GM21737 (cell line): ENCODE measurements around the gene ITPRIP.

Experiments
- ATAC-seq: cut with Tn5 transposase; IDR thresholded peaks from one replicate; pipeline ENCODE4 v1.9.1; 2021; ENCODE audit warnings: mild to moderate bottlenecking, moderate library complexity; ENCODE audit not compliant: unreplicated experiment

The ITPRIP gene

GRCh38 chr10:104342941-104343411, 4.7 kb upstream of the ITPRIP start:
- no peak for ATAC-seq

GRCh38 chr10:104340641-104341040, 2.4 kb upstream of the ITPRIP start:
- no peak for ATAC-seq

- ATAC-seq = no peak
Measured at GRCh38 chr10:104340111-104340526, 1.9 kb upstream of the ITPRIP start.

DNA sequence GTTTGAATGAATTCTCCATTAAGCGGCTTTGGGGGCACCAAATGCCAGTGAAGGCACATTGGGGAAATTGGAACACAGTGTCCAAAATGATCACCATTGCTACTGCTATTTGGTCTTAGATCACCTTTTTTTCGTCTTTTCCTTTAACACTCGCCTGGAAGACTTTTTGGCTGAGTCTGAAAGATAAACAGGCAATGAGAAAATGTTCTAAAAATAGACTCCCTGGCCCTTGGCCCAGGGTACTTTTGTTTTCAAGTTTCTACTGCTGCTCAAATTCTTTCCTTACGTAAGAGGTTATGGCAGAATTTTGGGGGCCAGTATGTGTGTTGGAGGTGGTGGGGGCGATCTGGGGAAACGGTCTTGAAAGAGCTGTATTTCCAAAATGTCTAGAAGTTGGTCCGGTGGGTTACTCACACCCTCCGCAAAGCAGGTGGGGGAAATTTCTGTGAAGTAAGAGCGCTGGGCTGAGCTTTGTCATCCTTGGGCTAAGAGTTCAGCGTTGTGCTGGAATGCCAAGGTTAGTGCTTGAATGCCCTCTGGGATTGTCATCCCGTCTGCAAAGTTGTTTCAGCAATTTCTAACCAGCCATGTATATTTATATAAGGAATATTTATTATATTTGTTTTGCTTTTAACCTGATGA, 1.3 kb upstream of the ITPRIP start:
- no peak for ATAC-seq

- peak; percentile 34 for ATAC-seq
Measured at GRCh38 chr10:104337521-104337984, 712 bp downstream of the ITPRIP start.

DNA sequence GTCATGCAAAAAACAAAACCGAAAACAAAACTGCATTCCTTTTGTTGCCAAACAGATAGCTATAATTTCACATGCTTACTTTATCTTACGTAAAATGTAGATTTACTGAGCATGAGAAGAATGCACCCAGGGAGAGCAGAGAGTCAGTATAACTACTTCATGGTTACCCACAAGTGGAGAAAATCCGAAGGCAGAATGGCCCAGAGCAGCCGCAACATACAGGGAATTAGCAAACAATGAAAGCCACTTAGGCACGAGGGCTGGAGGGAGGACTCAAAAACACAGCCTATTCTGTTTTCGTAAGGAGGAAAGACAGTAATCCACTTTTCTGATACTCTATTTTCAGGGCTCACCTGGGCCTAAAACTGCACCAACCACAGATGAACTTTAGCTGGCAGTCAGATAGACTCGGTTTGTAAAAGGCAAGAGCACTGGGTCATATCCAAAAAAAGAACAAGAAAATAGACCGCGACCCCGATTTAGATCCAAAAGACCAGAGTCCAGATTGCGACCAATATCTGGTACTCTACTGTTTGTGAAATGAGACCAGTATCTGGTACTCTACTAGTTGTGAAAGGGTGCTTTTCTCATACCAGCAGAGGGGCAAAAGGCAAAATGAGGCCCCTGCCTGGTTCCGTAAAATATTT, 1.3 kb downstream of the ITPRIP start:
- peak; percentile 7 for ATAC-seq

DNA sequence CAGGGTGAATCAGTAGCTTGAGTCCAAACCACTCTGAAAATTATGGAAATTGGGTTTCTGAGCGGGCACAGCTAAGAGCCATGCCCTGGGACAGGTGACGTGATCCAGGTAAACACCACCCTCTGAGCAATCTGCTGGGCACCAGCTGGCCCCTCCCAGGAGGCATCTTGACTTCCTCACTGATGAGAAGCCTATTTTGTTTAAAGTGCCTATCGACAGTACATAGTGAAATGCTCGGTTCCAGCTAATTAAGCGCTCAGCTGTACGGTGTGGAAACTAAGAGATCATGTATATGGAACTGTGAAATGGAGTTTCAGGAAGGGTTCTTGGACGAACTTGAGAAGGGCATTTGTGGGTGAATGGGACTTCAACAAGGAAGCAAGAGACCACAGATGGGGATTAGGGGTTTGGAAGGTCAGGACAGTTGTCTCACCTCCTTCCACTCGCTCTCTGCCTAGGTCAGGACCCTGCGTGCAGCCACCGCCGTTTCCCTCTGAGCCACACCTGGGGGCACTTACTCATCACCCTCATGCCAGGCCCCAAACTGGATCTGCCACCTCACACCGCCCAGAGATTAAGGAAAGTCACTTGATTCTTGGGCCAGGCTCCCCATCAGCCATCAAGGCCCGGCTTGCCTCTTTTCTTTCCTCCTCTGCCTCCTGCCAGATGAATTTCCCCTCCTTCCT, 3.2 kb downstream of the ITPRIP start:
- no peak for ATAC-seq

DNA sequence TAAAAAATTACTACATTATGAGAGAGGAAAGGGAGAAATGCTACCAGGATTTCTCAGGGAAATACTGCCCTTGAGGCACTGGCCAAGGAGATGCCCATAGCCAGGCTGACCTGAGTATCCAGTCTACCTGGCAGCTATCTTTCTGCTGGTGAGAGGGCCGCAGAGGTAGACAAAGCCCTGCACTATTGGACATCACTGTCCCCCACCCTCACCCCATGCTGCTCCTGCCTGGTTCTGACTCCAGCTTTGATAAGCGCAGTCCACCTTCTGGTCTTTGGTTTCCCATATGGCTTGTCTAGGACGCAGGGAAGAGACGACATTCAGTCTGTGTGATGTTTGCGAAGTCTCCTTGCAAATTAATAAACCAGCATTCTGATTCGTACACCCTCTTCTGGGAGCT, 3.7 kb downstream of the ITPRIP start:
- ATAC-seq = no peak

- no peak for ATAC-seq
Measured at GRCh38 chr10:104333728-104334373, 4.4 kb downstream of the ITPRIP start.

- ATAC-seq = no peak
Measured at GRCh38 chr10:104333032-104333727, 5.1 kb downstream of the ITPRIP start.

DNA sequence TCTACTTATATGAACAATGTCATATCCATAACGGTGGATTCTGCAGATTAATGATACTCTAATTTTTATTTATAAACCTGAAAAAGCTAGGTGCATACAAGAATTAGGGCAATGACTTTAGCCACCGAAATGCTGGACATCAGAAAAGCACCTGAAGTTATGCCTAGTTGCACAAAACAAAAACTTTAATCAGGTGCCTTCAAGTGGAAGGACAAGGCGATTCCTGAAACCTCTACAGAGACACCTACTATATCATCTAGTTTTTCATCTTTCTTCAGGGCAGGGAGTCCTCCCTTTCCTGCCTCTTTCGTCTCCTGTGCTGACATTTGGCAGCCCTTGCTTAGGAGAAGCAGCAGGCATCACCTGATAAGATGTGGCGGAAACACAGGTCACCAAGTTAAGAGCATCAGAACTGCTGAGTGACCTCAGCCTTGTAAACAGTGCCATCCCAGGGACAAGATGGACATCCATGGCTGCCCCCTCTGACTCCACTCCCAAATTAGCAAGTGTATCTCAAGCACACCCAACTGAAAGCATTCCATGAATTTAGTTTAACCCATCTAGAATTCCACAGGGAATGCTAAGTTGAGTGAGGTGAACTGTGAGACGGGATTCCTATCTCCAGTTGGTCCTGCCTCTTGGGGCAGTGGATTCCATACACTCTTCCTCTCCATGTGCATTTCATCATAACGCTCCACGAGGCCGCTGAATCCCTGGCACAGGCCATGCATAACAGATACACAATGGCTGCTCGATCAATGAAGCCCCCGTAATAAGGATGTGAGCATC, 5.8 kb downstream of the ITPRIP start:
- no peak for ATAC-seq

GRCh38 chr10:104331208-104331838, 6.9 kb downstream of the ITPRIP start:
- no peak for ATAC-seq

GRCh38 chr10:104330168-104331110, 7.8 kb downstream of the ITPRIP start:
- ATAC-seq = no peak

DNA sequence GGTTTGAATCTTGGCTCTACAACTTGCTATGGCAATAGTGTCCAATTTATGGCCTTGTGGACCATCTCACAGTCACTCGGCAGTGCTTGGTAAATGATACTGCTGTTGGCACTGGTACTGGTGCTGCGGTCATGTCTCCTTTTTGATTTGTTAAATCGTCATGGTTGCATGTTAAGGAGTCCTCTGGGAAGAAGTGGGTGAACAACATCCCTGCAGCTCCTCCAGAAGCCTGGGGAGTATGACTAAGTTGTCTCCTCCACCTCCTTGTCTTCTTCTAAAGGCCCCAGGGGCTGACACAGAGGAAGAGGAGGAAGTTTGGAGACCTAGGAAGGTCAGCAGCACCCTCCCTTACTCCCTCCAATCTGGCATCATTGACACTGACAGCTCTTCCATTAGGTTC, 8.5 kb downstream of the ITPRIP start:
- ATAC-seq = no peak

DNA sequence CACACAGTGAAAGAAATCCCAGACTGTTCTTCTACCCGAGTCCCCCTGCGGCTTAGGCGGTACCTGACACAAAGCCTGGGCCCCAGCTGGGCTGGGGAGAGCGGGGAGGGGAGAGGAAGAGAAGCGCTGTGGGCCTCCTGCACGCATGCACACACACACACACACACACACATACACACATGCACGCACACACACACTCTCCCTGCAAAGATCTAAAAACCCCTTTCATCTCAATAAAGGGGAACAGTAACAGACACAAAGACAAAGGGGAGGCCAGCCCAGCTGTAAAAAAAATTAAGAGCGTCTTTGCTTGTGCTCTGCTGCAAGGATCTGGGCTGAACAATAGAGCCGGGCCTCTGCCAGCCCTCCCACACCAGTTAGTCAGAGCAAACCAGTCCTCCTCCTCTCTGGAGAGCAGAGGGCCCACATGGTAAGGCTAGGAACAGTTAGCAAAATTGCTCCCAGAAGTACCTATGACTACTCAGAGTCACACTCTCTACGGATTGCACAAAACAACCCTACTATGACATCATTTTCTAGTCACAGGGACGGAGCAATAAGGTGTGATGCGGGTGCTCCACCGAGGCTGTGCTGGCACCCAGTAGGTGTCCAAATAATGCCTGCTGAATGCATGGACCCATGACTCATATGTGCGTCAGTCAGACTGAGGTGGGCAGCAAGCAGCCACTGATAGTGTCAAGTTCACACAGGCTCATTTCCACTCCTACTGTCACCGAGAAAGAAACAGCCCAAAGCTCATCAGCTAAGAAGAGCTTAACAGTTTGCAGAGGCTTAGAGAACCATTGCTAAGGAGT, 9.2 kb downstream of the ITPRIP start:
- ATAC-seq = peak; percentile 45

DNA sequence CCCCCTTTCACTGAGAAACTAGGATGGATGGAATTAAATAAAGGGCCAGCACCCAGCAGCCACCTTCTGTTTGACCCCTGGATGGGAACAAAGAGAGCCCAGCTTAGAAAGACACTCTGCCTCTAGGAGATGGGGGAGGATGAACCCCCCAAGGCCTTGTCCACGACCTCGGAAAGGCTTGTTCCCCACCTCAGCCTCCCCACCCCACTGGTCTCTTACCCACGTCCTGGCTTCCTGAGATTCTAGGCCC, 9.7 kb downstream of the ITPRIP start:
- no peak for ATAC-seq

DNA sequence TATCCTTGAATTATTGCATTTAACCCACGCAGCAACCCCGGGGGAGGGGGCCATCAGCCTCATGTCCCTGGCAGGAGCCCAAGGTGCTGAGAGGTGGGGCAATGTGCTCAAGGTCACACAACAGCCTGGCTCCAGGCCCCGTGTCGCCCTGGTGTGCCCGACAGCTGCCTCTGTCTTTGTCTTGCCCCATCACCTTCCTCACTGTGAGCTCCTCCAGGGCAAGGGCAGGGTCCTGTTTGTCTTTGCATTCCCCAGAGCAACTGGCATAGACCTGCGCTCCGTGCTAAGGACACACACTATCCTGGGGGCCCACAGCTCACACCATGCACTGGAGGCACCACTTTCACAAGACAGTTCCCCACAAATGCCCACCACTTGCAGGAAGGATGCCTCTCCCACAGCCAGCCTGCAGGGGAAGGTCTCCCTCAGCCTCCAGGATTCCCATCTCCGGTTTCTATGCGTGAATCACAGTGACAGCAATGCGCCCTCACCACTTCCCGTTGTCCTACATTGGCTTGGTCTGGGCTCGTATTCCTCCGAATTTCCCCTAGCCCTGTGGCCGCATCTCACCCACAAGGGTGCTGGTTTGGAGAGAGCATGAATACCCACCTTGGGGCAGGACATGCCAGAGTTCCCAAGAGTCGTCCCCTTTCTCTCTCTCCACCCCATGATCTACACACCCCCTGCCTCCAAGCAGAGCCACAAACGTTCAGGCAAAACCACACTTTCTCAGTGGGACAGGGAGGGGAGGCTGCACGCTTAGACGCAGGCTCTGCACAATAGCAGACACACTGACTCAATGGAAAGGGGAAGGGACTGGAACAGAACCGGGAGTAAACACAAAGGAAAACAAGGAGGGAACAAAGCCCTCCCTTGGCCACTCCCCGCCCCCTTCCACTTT, 10.3 kb downstream of the ITPRIP start:
- ATAC-seq = no peak
